ENCODE data around the gene SSU72. TPM values are rescaled to one million over a fixed set of nuclear protein-coding genes. Genes with fewer than 3 reads are reported as not detected.

Gene SSU72
- total RNA-seq, 1 donor from 2014 or later: 118 TPM

GRCh38 chr1:1593834-1594601 is 19.4 kb upstream of the SSU72 start:
- Mint-ChIP-seq H3K9me3 (ENCODE audit: low read depth) (no peaks in the 10 kb centered on the region), H3K4me1 (ENCODE audit: low read depth) (peaks cover 3% of the 10 kb centered on the region), H3K4me3 (ENCODE audit: low read depth) (no peak overlapping the region), H3K27me3 (peaks cover 28% of the 10 kb centered on the region), H3K36me3 (ENCODE audit: insufficient read depth) (no peaks in the 10 kb centered on the region), H3K27ac (no peak overlapping the region)
- no peak for TF ChIP-seq CTCF (IDR thresholded peaks at IDR 0.05; ENCODE audit: unreplicated experiment)
- no peak for DNase-seq (ENCODE audit: low spot score, unreplicated experiment)

DNA sequence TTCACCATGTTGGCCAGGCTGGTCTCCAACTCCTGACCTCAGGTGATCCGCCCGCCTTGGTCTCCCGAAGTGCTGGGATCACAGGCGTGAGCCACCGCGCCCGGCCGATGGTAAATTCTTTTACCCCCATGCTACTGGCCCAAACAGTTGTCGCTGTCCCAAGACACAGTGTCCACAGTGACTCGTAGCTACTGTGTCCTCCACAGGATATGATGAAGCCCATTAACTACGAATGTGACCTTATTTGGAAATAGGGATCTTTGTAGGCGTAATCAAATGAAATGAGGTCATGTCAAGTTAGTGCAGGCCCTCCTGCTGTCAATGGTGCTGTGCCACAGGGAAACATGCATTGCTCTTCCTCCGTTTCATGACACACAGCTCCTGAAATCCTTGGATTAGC is 16.8 kb upstream of the SSU72 start:
- Mint-ChIP-seq H3K27me3 (peaks cover 20% of the 10 kb centered on the region), H3K9me3 (ENCODE audit: low read depth) (no peaks in the 10 kb centered on the region), H3K4me1 (ENCODE audit: low read depth) (no peaks in the 10 kb centered on the region), H3K36me3 (ENCODE audit: insufficient read depth) (no peaks in the 10 kb centered on the region), H3K27ac (no peak overlapping the region), H3K4me3 (ENCODE audit: low read depth) (no peak overlapping the region)
- no peak for DNase-seq (ENCODE audit: low spot score, unreplicated experiment)
- no peak for TF ChIP-seq CTCF (IDR thresholded peaks at IDR 0.05; ENCODE audit: unreplicated experiment)

- Mint-ChIP-seq H3K27ac (no peak overlapping the region), H3K27me3 (peaks cover 50% of the 10 kb centered on the region), H3K4me3 (ENCODE audit: low read depth) (no peak overlapping the region), H3K9me3 (ENCODE audit: low read depth) (no peaks in the 10 kb centered on the region), H3K4me1 (ENCODE audit: low read depth) (no peaks in the 10 kb centered on the region), H3K36me3 (ENCODE audit: insufficient read depth) (no peaks in the 10 kb centered on the region)
- no peak for TF ChIP-seq CTCF (IDR thresholded peaks at IDR 0.05; ENCODE audit: unreplicated experiment)
- DNase-seq (ENCODE audit: low spot score, unreplicated experiment): no peak
Observed at GRCh38 chr1:1583347-1584010, 8.8 kb upstream of the SSU72 start.

GRCh38 chr1:1582585-1583346 is 8.1 kb upstream of the SSU72 start:
- no peak for TF ChIP-seq CTCF (IDR thresholded peaks at IDR 0.05; ENCODE audit: unreplicated experiment)
- Mint-ChIP-seq H3K27ac (no peak overlapping the region), H3K4me1 (ENCODE audit: low read depth) (no peaks in the 10 kb centered on the region), H3K4me3 (ENCODE audit: low read depth) (no peak overlapping the region), H3K9me3 (ENCODE audit: low read depth) (no peaks in the 10 kb centered on the region), H3K36me3 (ENCODE audit: insufficient read depth) (no peaks in the 10 kb centered on the region), H3K27me3 (peaks cover 49% of the 10 kb centered on the region)
- no peak for DNase-seq (ENCODE audit: low spot score, unreplicated experiment)

DNA sequence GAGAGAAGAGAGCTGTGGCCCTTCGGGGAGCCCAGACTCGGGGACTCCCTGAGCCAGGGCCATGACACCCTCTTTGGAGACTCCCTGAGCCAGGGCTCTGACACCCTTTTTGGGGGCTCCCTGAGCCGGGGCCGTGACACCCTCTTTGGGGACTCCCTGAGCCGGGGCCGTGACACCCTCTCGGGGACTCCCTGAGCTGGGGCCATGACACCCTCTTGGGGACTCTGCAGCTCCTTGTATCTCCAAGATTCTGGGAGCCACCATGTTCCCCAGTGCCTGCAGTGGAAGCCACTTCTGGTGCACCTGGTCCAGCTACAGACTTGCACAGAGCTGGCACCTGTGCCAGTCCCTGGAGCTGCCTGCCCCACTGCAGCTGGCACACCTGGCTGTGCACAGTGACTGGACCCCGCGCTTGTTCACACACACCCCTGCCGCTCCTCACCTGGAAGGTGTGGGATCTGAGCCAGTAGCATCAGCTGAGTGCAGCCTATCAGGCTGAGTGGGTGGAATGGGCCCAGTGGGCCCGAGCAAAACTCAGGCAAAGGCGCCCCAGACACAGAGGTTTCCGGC is 3.8 kb upstream of the SSU72 start:
- no peak for TF ChIP-seq CTCF (IDR thresholded peaks at IDR 0.05; ENCODE audit: unreplicated experiment)
- no peaks in the 10 kb centered on the region for H3K36me3 Mint-ChIP-seq (ENCODE audit: insufficient read depth)
- peaks cover 11% of the 10 kb centered on the region for H3K4me1 Mint-ChIP-seq (ENCODE audit: low read depth)
- H3K27me3 Mint-ChIP-seq: peaks cover 31% of the 10 kb centered on the region
- no peak overlapping the region for H3K27ac Mint-ChIP-seq
- H3K9me3 Mint-ChIP-seq (ENCODE audit: low read depth): no peaks in the 10 kb centered on the region
- no peak for DNase-seq (ENCODE audit: low spot score, unreplicated experiment)
- no peak overlapping the region for H3K4me3 Mint-ChIP-seq (ENCODE audit: low read depth)

Measured in progenitor cell of endocrine pancreas (in vitro differentiated cells).